ENCODE data around the gene RNF135.
A peak's percentile ranks its signal among the peaks of the same experiment; 100 is the strongest.
"Not testable (repeated sequence)": the region's sequence is repeated elsewhere in the genome, so short reads cannot be mapped to it uniquely, and the experiment has no call there.

Gene RNF135, protein sequence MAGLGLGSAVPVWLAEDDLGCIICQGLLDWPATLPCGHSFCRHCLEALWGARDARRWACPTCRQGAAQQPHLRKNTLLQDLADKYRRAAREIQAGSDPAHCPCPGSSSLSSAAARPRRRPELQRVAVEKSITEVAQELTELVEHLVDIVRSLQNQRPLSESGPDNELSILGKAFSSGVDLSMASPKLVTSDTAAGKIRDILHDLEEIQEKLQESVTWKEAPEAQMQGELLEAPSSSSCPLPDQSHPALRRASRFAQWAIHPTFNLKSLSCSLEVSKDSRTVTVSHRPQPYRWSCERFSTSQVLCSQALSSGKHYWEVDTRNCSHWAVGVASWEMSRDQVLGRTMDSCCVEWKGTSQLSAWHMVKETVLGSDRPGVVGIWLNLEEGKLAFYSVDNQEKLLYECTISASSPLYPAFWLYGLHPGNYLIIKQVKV

DNA sequence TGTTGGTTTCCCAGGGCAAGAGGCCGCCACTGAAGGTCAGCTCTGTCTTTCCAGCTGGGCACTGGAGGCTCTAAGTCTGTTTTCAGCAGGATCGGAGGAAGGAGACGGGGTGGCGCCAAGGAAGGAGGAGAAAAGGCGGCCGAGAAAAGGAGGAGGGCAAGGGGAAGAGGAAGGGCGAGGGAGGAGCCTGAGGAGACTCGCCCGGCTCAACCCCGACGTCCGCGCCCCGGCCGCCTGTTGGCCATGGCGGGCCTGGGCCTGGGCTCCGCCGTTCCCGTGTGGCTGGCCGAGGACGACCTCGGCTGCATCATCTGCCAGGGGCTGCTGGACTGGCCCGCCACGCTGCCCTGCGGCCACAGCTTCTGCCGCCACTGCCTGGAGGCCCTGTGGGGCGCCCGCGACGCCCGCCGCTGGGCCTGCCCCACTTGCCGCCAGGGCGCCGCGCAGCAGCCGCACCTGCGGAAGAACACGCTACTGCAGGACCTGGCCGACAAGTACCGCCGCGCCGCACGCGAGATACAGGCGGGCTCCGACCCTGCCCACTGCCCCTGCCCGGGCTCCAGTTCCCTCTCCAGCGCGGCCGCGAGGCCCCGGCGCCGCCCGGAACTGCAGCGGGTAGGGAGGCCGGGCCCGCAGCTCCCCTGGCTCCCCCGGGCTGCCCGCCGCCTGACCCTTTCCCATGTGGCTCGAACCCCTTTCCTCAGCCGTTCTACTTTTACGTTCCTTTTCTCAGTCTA is at the start of gene RNF135:
TSS of gene RNF135 (plus strand) at position 209 of the 737 bp plus-strand sequence. CDS start at position 244, 35 bp downstream.
- Histone ChIP-seq H3K36me3 (ENCODE audit: control insufficient read depth, insufficient read depth, low read length, severe bottlenecking) (peaks cover 6% of the 10 kb centered on the region), H3K4me3 (ENCODE audit: low read length) (peak within 1 kb of the TSS; percentile 81), H3K9ac (ENCODE audit: low read length) (peak within 1 kb of the TSS; percentile 87), H3K27me3 (replicated peaks; ENCODE audit: control insufficient read depth, insufficient read depth, low read length) (no peaks in the 10 kb centered on the region), H3K9me3 (ENCODE audit: control insufficient read depth, low read length) (no peaks in the 10 kb centered on the region), H3K4me1 (ENCODE audit: control insufficient read depth, insufficient read depth, low read length) (peaks cover 22% of the 10 kb centered on the region)
- DNase-seq (ENCODE audit: low read depth): peak; percentile 91

DNA sequence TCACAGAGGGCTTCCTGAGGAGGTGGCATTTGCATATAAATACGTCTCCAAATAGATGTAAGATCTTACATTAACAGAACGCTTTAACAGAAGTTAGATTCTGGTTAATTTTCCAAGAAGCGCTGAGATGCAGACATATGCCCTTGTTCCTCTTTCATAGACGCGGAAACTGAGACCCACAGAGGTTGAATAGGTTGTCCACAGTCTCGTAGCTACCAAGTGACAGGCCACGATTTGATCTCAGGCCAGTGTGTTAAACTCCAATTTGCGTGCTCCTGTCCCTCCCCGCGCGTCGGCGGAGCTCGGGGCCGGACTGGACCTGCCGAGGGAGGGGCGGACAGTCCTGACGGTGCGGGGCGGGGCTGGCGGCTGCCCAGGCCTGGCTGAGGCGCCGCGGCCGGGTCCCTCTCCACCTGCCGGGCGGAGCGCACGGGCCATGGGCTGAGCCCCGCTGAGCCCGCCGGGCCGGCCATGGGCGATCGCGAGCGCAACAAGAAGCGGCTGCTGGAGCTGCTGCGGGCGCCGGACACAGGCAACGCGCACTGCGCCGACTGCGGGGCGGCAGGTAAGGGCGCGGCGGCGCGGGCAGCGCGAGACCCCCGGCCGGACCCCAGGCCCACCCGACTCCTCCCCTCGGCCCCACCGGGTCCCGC is 49.2 kb upstream of the RNF135 start, which contains the start of gene ADAP2:
TSS of gene ADAP2 (plus strand) at position 402 of the 653 bp plus-strand sequence. CDS start at position 472, 70 bp downstream.
- Histone ChIP-seq H3K36me3 (ENCODE audit: control insufficient read depth, insufficient read depth, low read length, severe bottlenecking) (no peaks in the 10 kb centered on the region), H3K4me1 (ENCODE audit: control insufficient read depth, insufficient read depth, low read length) (peaks cover 3% of the 10 kb centered on the region), H3K27me3 (replicated peaks; ENCODE audit: control insufficient read depth, insufficient read depth, low read length) (peaks cover 24% of the 10 kb centered on the region), H3K4me3 (ENCODE audit: low read length) (peak within 1 kb of the TSS; percentile 66), H3K9me3 (ENCODE audit: control insufficient read depth, low read length) (no peaks in the 10 kb centered on the region), H3K9ac (ENCODE audit: low read length) (no peak within 1 kb of the TSS)
- DNase-seq (ENCODE audit: low read depth): peak; percentile 25

DNA sequence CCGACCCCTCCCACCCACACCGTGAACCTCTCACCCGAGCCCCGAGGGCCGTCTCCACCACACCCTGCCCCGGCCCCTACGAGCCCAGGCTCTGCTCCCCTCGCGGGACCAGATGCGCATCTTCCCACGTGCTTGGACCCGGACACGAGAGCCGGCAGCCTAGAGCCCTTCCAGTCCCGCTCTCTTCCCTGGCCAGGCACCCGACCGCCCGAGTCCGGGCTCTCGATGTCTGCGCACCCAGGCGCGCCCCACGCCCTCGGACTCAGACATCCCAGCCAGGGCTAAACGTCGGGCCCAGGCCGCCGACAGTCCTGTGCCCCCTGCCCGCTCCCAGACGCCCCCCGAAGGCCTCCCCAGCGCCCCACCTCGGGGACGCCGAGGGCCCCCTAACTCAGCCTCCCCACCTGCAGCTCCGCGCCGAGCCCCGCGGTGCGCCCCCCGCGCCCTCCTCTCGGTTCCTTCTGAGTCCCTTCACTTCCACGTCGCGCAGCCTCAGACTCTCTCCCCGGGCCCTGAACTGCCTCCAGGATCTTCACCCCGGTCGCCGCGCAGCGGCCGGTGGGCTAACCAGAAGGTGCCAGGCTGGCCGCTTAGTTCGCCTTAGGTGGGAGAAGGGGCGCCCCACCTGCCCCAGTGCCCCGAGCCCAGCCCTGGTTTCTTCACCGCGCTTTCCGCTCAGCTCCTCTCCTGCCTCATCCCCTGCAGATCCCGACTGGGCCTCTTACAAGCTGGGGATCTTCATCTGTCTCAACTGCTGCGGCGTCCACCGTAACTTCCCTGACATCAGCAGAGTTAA is 48.4 kb upstream of the RNF135 start:
- no peak overlapping the region for H3K9ac ChIP-seq (ENCODE audit: low read length)
- H3K9me3 ChIP-seq (ENCODE audit: control insufficient read depth, low read length): no peaks in the 10 kb centered on the region
- peaks cover 3% of the 10 kb centered on the region for H3K4me1 ChIP-seq (ENCODE audit: control insufficient read depth, insufficient read depth, low read length)
- DNase-seq (ENCODE audit: low read depth): peak; percentile 24
- H3K27me3 ChIP-seq (replicated peaks; ENCODE audit: control insufficient read depth, insufficient read depth, low read length): peaks cover 24% of the 10 kb centered on the region
- H3K36me3 ChIP-seq (ENCODE audit: control insufficient read depth, insufficient read depth, low read length, severe bottlenecking): no peaks in the 10 kb centered on the region
- peak overlapping the region; percentile 66 for H3K4me3 ChIP-seq (ENCODE audit: low read length)

DNA sequence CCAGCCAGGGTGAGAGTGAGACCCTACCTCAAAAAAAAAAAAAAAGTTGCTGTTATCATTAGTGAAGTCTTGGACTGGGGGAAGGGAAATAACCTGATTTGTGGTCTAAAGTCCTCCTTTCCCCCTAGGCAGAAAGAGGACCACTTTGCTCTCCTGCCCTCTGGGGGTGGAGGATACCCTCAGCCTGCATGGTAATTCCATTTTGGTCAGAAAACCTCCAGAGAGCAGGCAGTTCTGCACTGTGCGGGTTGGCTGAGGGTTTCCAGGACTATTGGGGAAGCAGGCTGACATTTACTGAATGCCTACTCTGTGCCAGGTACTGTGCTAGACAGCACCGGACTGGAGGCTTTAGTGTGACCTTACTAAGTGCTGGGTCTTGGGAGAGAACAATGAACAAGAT is 46.5 kb upstream of the RNF135 start:
- no peak for DNase-seq (ENCODE audit: low read depth)
- Histone ChIP-seq H3K4me1 (ENCODE audit: control insufficient read depth, insufficient read depth, low read length) (peaks cover 3% of the 10 kb centered on the region), H3K9me3 (ENCODE audit: control insufficient read depth, low read length) (no peaks in the 10 kb centered on the region), H3K36me3 (ENCODE audit: control insufficient read depth, insufficient read depth, low read length, severe bottlenecking) (no peaks in the 10 kb centered on the region), H3K9ac (ENCODE audit: low read length) (no peak overlapping the region), H3K4me3 (ENCODE audit: low read length) (no peak overlapping the region), H3K27me3 (replicated peaks; ENCODE audit: control insufficient read depth, insufficient read depth, low read length) (peaks cover 24% of the 10 kb centered on the region)

DNA sequence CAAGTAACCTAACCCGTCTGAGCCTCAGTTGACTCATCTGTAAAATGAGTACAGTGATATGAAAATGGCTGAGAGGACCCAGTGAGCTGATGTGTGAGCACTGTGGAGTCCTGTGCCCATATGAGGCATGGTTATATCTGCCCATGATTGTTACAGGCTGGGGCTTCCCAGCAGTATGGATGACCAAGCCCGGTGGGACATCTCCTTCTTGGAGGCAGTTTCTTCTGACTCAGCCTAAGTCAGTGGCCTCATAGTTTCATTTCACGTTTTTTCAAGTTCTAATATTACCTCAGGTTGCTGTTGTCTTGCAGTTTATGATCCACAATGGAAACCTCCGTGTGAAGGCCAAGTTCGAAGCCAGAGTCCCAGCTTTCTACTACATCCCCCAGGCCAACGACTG is 44.3 kb upstream of the RNF135 start:
- no peak for DNase-seq (ENCODE audit: low read depth)
- no peak overlapping the region for H3K4me3 ChIP-seq (ENCODE audit: low read length)
- peaks cover 26% of the 10 kb centered on the region for H3K27me3 ChIP-seq (replicated peaks; ENCODE audit: control insufficient read depth, insufficient read depth, low read length)
- H3K9me3 ChIP-seq (ENCODE audit: control insufficient read depth, low read length): no peaks in the 10 kb centered on the region
- H3K4me1 ChIP-seq (ENCODE audit: control insufficient read depth, insufficient read depth, low read length): peaks cover 3% of the 10 kb centered on the region
- H3K9ac ChIP-seq (ENCODE audit: low read length): no peak overlapping the region
- no peaks in the 10 kb centered on the region for H3K36me3 ChIP-seq (ENCODE audit: control insufficient read depth, insufficient read depth, low read length, severe bottlenecking)

DNA sequence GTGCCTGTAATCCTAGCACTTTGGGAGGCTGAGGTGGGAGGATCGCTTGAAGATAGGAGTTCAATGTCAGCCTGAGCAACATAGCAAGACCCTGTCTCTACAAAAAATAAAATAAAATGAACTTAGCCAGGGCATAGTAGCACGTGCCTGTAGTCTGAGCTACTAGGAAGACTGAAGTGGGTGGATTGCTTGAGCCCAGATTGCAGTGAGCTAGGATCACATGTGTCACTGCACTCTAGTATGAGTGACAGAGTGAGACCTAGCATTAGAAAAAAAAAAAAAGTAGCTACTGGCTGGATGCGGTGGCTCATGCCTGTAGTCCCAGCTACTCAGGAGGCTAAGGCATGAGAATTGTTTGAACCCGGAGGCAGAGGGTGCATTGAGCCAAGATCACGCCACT is 43.1 kb upstream of the RNF135 start:
- no peaks in the 10 kb centered on the region for H3K9me3 ChIP-seq (ENCODE audit: control insufficient read depth, low read length)
- H3K27me3 ChIP-seq (replicated peaks; ENCODE audit: control insufficient read depth, insufficient read depth, low read length): peaks cover 23% of the 10 kb centered on the region
- no peak for DNase-seq (ENCODE audit: low read depth)
- no peak overlapping the region for H3K9ac ChIP-seq (ENCODE audit: low read length)
- H3K4me3 ChIP-seq (ENCODE audit: low read length): no peak overlapping the region
- H3K36me3 ChIP-seq (ENCODE audit: control insufficient read depth, insufficient read depth, low read length, severe bottlenecking): no peaks in the 10 kb centered on the region
- H3K4me1 ChIP-seq (ENCODE audit: control insufficient read depth, insufficient read depth, low read length): peaks cover under 1% of the 10 kb centered on the region

DNA sequence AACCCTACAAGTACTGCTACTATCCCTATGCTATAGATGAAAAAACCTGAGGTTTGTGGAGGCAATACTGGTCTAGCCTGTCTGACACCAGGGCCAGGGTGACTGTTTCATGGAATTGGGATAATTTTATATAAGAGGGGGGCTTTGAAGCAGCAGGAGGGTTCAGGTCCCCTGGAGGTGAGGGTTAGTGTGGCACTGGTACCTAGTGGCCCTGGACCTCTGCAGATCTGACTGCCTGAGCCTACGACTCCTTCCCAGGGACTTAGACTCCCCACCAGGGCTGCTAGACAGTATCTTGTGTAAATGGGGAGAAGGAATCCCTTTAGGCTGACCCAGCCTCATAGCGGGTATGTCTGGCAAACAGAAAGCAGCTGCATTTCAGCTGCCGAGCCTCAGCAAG is 42.3 kb upstream of the RNF135 start:
- no peak overlapping the region for H3K9ac ChIP-seq (ENCODE audit: low read length)
- H3K27me3 ChIP-seq (replicated peaks; ENCODE audit: control insufficient read depth, insufficient read depth, low read length): peaks cover 19% of the 10 kb centered on the region
- no peaks in the 10 kb centered on the region for H3K9me3 ChIP-seq (ENCODE audit: control insufficient read depth, low read length)
- H3K4me3 ChIP-seq (ENCODE audit: low read length): no peak overlapping the region
- H3K36me3 ChIP-seq (ENCODE audit: control insufficient read depth, insufficient read depth, low read length, severe bottlenecking): no peaks in the 10 kb centered on the region
- DNase-seq (ENCODE audit: low read depth): no peak
- H3K4me1 ChIP-seq (ENCODE audit: control insufficient read depth, insufficient read depth, low read length): no peaks in the 10 kb centered on the region

DNA sequence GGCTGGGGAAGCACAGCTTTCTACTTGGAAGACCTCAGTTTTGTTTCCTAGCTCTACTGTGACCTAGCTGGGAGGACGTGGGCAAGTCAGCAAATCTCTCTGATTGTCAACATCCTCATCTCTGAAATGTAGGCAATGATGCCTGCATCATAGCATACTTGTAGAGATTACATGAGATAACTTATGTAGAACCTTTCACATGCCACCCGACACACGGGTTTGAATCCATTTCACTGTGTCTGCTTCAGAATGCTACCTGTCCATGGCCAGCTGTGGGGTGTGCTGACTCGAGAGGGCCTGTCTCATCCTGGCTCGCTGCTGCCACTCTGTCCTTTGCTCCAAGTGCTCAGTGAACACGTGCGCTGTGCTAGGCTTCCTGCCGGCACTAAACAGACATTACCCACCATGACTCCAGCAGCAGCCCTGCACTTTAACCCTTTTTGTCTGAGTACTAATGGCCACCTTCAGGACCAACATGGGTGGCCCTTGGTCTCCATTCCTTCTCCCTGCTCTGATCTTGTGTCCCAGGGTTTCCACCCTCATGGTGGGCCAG is 41.7 kb upstream of the RNF135 start:
- no peaks in the 10 kb centered on the region for H3K4me1 ChIP-seq (ENCODE audit: control insufficient read depth, insufficient read depth, low read length)
- no peak overlapping the region for H3K9ac ChIP-seq (ENCODE audit: low read length)
- H3K27me3 ChIP-seq (replicated peaks; ENCODE audit: control insufficient read depth, insufficient read depth, low read length): peaks cover 15% of the 10 kb centered on the region
- no peaks in the 10 kb centered on the region for H3K36me3 ChIP-seq (ENCODE audit: control insufficient read depth, insufficient read depth, low read length, severe bottlenecking)
- no peak for DNase-seq (ENCODE audit: low read depth)
- H3K4me3 ChIP-seq (ENCODE audit: low read length): no peak overlapping the region
- no peaks in the 10 kb centered on the region for H3K9me3 ChIP-seq (ENCODE audit: control insufficient read depth, low read length)

DNA sequence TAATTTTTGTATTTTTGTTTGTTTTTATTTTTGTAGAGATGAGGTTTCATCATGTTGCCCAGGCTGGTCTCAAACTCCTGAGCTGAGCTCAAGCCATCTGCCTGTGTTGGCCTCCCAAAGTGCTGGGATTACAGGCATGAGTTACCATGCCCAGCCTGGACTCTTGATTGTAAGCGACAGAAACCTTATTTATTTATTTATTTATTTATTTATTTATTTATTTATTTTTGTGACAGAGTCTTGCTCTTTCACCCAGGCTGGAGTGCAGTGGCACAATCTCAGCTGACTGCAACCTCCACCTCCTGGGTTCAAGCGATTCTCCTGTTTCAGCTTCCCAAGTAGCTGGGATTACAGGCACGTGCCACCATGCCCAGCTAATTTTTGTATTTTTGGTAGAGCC is 41.0 kb upstream of the RNF135 start:
- DNase-seq (ENCODE audit: low read depth); H3K36me3 ChIP-seq (ENCODE audit: control insufficient read depth, insufficient read depth, low read length, severe bottlenecking); H3K9me3 ChIP-seq (ENCODE audit: control insufficient read depth, low read length); H3K9ac ChIP-seq (ENCODE audit: low read length); H3K4me1 ChIP-seq (ENCODE audit: control insufficient read depth, insufficient read depth, low read length); H3K4me3 ChIP-seq (ENCODE audit: low read length): not testable (repeated sequence)
- peaks cover 10% of the 10 kb centered on the region for H3K27me3 ChIP-seq (replicated peaks; ENCODE audit: control insufficient read depth, insufficient read depth, low read length)

DNA sequence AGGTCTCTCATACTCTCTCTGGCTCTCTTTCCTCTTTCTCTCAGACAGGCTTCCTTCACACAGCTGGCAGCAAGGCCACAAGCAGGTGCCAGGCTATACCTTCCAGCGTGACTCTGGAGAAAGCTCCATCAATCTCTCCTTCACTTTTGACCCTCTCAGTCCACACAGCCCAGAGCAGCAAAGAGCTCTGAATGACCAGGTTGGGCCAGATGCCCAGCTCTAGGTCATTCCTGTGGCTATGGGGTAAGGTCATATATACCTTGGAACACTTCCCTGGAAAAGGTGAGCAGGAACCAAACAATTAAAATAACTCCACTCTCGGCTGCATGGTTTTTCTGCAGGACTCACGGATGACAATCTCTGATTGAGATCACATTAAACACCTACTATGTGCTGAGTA is 40.3 kb upstream of the RNF135 start:
- peaks cover 10% of the 10 kb centered on the region for H3K27me3 ChIP-seq (replicated peaks; ENCODE audit: control insufficient read depth, insufficient read depth, low read length)
- no peak for DNase-seq (ENCODE audit: low read depth)
- no peaks in the 10 kb centered on the region for H3K4me1 ChIP-seq (ENCODE audit: control insufficient read depth, insufficient read depth, low read length)
- no peak overlapping the region for H3K4me3 ChIP-seq (ENCODE audit: low read length)
- no peak overlapping the region for H3K9ac ChIP-seq (ENCODE audit: low read length)
- H3K36me3 ChIP-seq (ENCODE audit: control insufficient read depth, insufficient read depth, low read length, severe bottlenecking): no peaks in the 10 kb centered on the region
- H3K9me3 ChIP-seq (ENCODE audit: control insufficient read depth, low read length): no peaks in the 10 kb centered on the region

Data from adipocyte (in vitro differentiated cells).